H1 (cell line): ENCODE data around the gene CCR8. TPM values are rescaled to one million over a fixed set of nuclear protein-coding genes. Genes with fewer than 3 reads are reported as not detected.

Source experiments
- CTCF ChIA-PET: fragments of 300-600 bp; sonication (Branson Sonifier 250); formaldehyde crosslinking; loops from one replicate; lab custom pipeline; 2021; ENCODE audit not compliant: partially characterized antibody; lab: Charles Lee
- POLR2A ChIA-PET: fragments of 300-600 bp; sonication (Branson Sonifier 250); formaldehyde crosslinking; loops from one replicate; lab custom pipeline; 2021; ENCODE audit warnings: inconsistent platforms; ENCODE audit not compliant: partially characterized antibody; lab: Charles Lee
- DNase-seq, 2 experiments: peaks; one replicate each; pipeline versions ENCODE4 v3.0.0 to v3.0.0-alpha.2; 2010 to 2022; ENCODE audit warnings: low spot score in 2 of 2, low read depth in 1 of 2, mixed read lengths in 1 of 2
- FAIRE-seq: peaks from 2 replicates; lab custom pipeline; 2011; peaks lifted over from hg19 to GRCh38; lab: Jason Lieb, UNC
- H2AFZ ChIP-seq: 2 replicates; pipeline ENCODE4 v1.8.1; 2012; ENCODE audit warnings: low read length, inconsistent platforms
- H2AK5ac ChIP-seq: 2 replicates; pipeline ENCODE4 v1.6.1; 2013; ENCODE audit warnings: low read depth, low read length
- H2BK120ac ChIP-seq: replicated peaks from 2 replicates; pipeline ENCODE3; 2013; ENCODE audit warnings: low read depth, low read length, inconsistent platforms
- H2BK12ac ChIP-seq: 2 replicates; pipeline ENCODE4 v1.6.1; 2013; ENCODE audit warnings: low read depth, low read length
- H2BK15ac ChIP-seq: 2 replicates; pipeline ENCODE4 v1.6.1; 2013; ENCODE audit warnings: low read length
- H2BK20ac ChIP-seq: 2 replicates; pipeline ENCODE4 v1.6.1; 2013; ENCODE audit warnings: low read length
- H2BK5ac ChIP-seq: 2 replicates; pipeline ENCODE4 v1.6.1; 2013; ENCODE audit warnings: low read depth, low read length
- H3K14ac ChIP-seq: 2 replicates; pipeline ENCODE4 v1.6.1; 2013; ENCODE audit warnings: inconsistent platforms; ENCODE audit not compliant: insufficient read length
- H3K18ac ChIP-seq: 2 replicates; pipeline ENCODE4 v1.6.1; 2013; ENCODE audit warnings: low read length; ENCODE audit errors: extremely low read depth
- H3K23ac ChIP-seq: 2 replicates; pipeline ENCODE4 v1.6.1; 2013; ENCODE audit warnings: inconsistent platforms; ENCODE audit not compliant: insufficient read length
- H3K23me2 ChIP-seq: 2 replicates; pipeline ENCODE4 v1.6.1; 2013; ENCODE audit warnings: low read depth, low read length
- H3K27ac ChIP-seq: 2 replicates; pipeline ENCODE4 v1.6.1; 2011; ENCODE audit warnings: low read depth, low read length, inconsistent platforms
- H3K27me3 ChIP-seq, 4 experiments: replicated peaks in 1 of 4; 1 replicate in 1 of 4; 2 replicates in 3 of 4; pipeline versions ENCODE4 v1.6.1 to v1.8.1; 2011 to 2013; ENCODE audit warnings: low read length in 3 of 4, mild to moderate bottlenecking in 3 of 4, inconsistent platforms in 2 of 4, mixed read lengths in 2 of 4, moderate library complexity in 1 of 4; ENCODE audit not compliant: control insufficient read depth in 3 of 4, insufficient read depth in 3 of 4; ENCODE audit errors: extremely low read depth in 1 of 4
- H3K36me3 ChIP-seq, 4 experiments: 2 replicates each; pipeline versions ENCODE4 v1.6.1 to v1.8.1; 2011 to 2013; ENCODE audit warnings: mild to moderate bottlenecking in 4 of 4, low read length in 3 of 4, moderate library complexity in 2 of 4, control low read depth in 1 of 4, inconsistent platforms in 1 of 4; ENCODE audit not compliant: insufficient read depth in 4 of 4, control insufficient read depth in 2 of 4
- H3K4ac ChIP-seq: replicated peaks from 2 replicates; pipeline ENCODE3; 2013; ENCODE audit warnings: low read length, low read depth, mixed read lengths, inconsistent platforms; ENCODE audit not compliant: insufficient read length
- H3K4me1 ChIP-seq, 4 experiments: replicated peaks in 1 of 4; 1 replicate in 1 of 4; 2 replicates in 3 of 4; pipeline versions ENCODE4 v1.6.1 to v1.8.1; 2011 to 2013; ENCODE audit warnings: low read length in 3 of 4, inconsistent platforms in 2 of 4, mixed read lengths in 1 of 4; ENCODE audit not compliant: insufficient read depth in 4 of 4, control insufficient read depth in 3 of 4
- H3K4me2 ChIP-seq, 2 experiments: 2 replicates each; pipeline versions ENCODE4 v1.6.1 to v1.8.1; 2011 to 2013; ENCODE audit warnings: low read depth in 2 of 2, low read length in 2 of 2, control low read depth in 1 of 2, inconsistent platforms in 1 of 2, mild to moderate bottlenecking in 1 of 2; ENCODE audit not compliant: insufficient read depth in 1 of 2
- H3K4me3 ChIP-seq, 4 experiments: fragments of 200-600, 300-600 bp in 1 of 4; sonication (generic), shearing (Covaris generic), sonication (Bioruptor Twin) in 1 of 4; 2 replicates each; pipeline versions ENCODE4 v1.5.1 to v1.8.1; 2011 to 2016; ENCODE audit warnings: low read length in 4 of 4, low read depth in 3 of 4, control low read depth in 2 of 4, inconsistent platforms in 2 of 4, mild to moderate bottlenecking in 2 of 4, mixed read lengths in 1 of 4, moderate library complexity in 1 of 4; ENCODE audit not compliant: insufficient read depth in 2 of 4; ENCODE audit errors: extremely low read depth in 1 of 4
- H3K56ac ChIP-seq: replicated peaks from 2 replicates; pipeline ENCODE3; 2013; ENCODE audit warnings: low read depth, mild to moderate bottlenecking, mixed read lengths, low read length, inconsistent platforms; ENCODE audit not compliant: insufficient read length
- H3K79me1 ChIP-seq: 2 replicates; pipeline ENCODE4 v1.6.1; 2013; ENCODE audit warnings: low read depth, low read length, control low read depth
- H3K79me2 ChIP-seq, 2 experiments: 2 replicates each; pipeline versions ENCODE4 v1.6.1 to v1.8.1; 2012 to 2013; ENCODE audit warnings: low read length in 2 of 2, mild to moderate bottlenecking in 2 of 2, inconsistent platforms in 1 of 2; ENCODE audit not compliant: insufficient read depth in 2 of 2, control insufficient read depth in 1 of 2
- H3K9ac ChIP-seq, 4 experiments: replicated peaks in 1 of 4; 1 replicate in 1 of 4; 2 replicates in 3 of 4; pipeline versions ENCODE4 v1.6.1 to v1.8.1; 2011 to 2013; ENCODE audit warnings: low read depth in 3 of 4, low read length in 3 of 4, control low read depth in 2 of 4, mild to moderate bottlenecking in 2 of 4, moderate library complexity in 2 of 4, inconsistent platforms in 1 of 4; ENCODE audit errors: extremely low read depth in 1 of 4
- H3K9me3 ChIP-seq, 2 experiments: 2 replicates each; pipeline versions ENCODE4 v1.6.1 to v1.8.1; 2012 to 2013; ENCODE audit warnings: mild to moderate bottlenecking in 2 of 2, moderate library complexity in 2 of 2, control low read depth in 1 of 2, inconsistent platforms in 1 of 2, low read depth in 1 of 2, low read length in 1 of 2, mixed read lengths in 1 of 2; ENCODE audit not compliant: insufficient read depth in 2 of 2
- H4K20me1 ChIP-seq, 2 experiments: replicated peaks in 1 of 2; 2 replicates each; pipeline versions ENCODE3 to v1.8.1; 2011 to 2013; ENCODE audit warnings: inconsistent platforms in 2 of 2, low read length in 2 of 2, mild to moderate bottlenecking in 1 of 2; ENCODE audit not compliant: insufficient read depth in 2 of 2, control insufficient read depth in 1 of 2
- H4K5ac ChIP-seq: 2 replicates; pipeline ENCODE4 v1.6.1; 2013; ENCODE audit warnings: low read length, low read depth, mixed read lengths, inconsistent platforms; ENCODE audit not compliant: insufficient read length
- H4K8ac ChIP-seq: 2 replicates; pipeline ENCODE4 v1.8.0; 2013; ENCODE audit warnings: mild to moderate bottlenecking, moderate library complexity, low read length, inconsistent platforms; ENCODE audit not compliant: insufficient read depth; ENCODE audit errors: extremely low read depth
- H4K91ac ChIP-seq: replicated peaks from 2 replicates; pipeline ENCODE3; 2013; ENCODE audit warnings: low read length, mixed read lengths, inconsistent platforms; ENCODE audit not compliant: insufficient read length
- CHD2 ChIP-seq: IDR thresholded peaks from 2 replicates; pipeline ENCODE4 v1.6.1; 2012; ENCODE audit warnings: low read length, improper control_type of control experiment
- CTCF ChIP-seq, 3 experiments: IDR thresholded peaks; 1 replicate in 2 of 3; 2 replicates in 1 of 3; pipeline versions ENCODE4 v1.5.1 to v1.6.1; 2011; ENCODE audit warnings: low read length in 3 of 3, mild to moderate bottlenecking in 3 of 3, inconsistent platforms in 2 of 3, low read depth in 1 of 3, moderate library complexity in 1 of 3; ENCODE audit not compliant: insufficient read depth in 1 of 3; ENCODE audit errors: control extremely low read depth in 1 of 3
- E2F6 ChIP-seq: IDR thresholded peaks from 2 replicates; pipeline ENCODE4 v1.6.1; 2012; ENCODE audit warnings: inconsistent platforms
- EP300 ChIP-seq, 2 experiments: IDR thresholded peaks; 1 replicate in 1 of 2; 2 replicates in 1 of 2; pipeline ENCODE4 v1.6.1; 2011 to 2012; ENCODE audit warnings: low read depth in 2 of 2, low read length in 2 of 2, mild to moderate bottlenecking in 2 of 2, borderline replicate concordance in 1 of 2, inconsistent platforms in 1 of 2, moderate library complexity in 1 of 2
- EZH2 ChIP-seq: fragments of 200-600 bp; sonication (generic); IDR thresholded peaks from 2 replicates; pipeline ENCODE4 v1.7.1; 2012; ENCODE audit warnings: low read depth, mild to moderate bottlenecking, moderate library complexity, low read length, inconsistent platforms; ENCODE audit not compliant: severe bottlenecking
- RBBP5 ChIP-seq: IDR thresholded peaks from 2 replicates; pipeline ENCODE4 v1.7.1; 2012; ENCODE audit warnings: low read depth, mild to moderate bottlenecking, inconsistent platforms, low read length, moderate library complexity, borderline replicate concordance
- RNF2 ChIP-seq: fragments of 200-900, 300-1000 bp; sonication (generic); IDR thresholded peaks from 2 replicates; pipeline ENCODE4 v1.7.1; 2016; ENCODE audit warnings: borderline replicate concordance, low read depth, mild to moderate bottlenecking, antibody characterized with exemption, low read length; ENCODE audit not compliant: poor library complexity, severe bottlenecking; ENCODE audit errors: missing control alignments
- SP4 ChIP-seq: IDR thresholded peaks from 2 replicates; pipeline ENCODE4 v1.6.1; 2012; ENCODE audit warnings: low read length, inconsistent platforms
- TBP ChIP-seq: IDR thresholded peaks from 2 replicates; pipeline ENCODE4 v1.6.1; 2011; ENCODE audit warnings: low read depth, low read length, improper control_type of control experiment
- YY1 ChIP-seq: IDR thresholded peaks from 2 replicates; pipeline ENCODE4 v1.6.1; 2011; ENCODE audit warnings: low read depth, mild to moderate bottlenecking, low read length
- ZNF274 ChIP-seq: IDR thresholded peaks from 2 replicates; pipeline ENCODE4 v1.7.0; 2012; ENCODE audit warnings: low read length, borderline replicate concordance; ENCODE audit errors: extremely low read depth
- WGBS, 2 experiments: shearing (Covaris generic) in 1 of 2; methylation state at CpG; one replicate each; pipeline versions ENCODE4 v1.1.6 to v1.1.7; 2013 to 2015; ENCODE audit warnings: low lambda C conversion rate in 2 of 2, mixed read lengths in 2 of 2, inconsistent platforms in 1 of 2, low coverage in 1 of 2, missing lambda C conversion rate in 1 of 2; ENCODE audit not compliant: insufficient replicate concordance in 2 of 2, insufficient coverage in 1 of 2, insufficient read length in 1 of 2; ENCODE audit errors: extremely low coverage in 1 of 2, missing lambda C conversion rate in 1 of 2; 5-methylcytosine and 5-hydroxymethylcytosine counted together
- polyA plus RNA-seq, 7 experiments: library from polyadenylated mRNA; depleted of rRNA in 3 of 7; stranded (reverse) in 5 of 7; unstranded in 2 of 7; fragments of >200 nt in 5 of 7; fragments of 200-250 nt in 2 of 7; gene quantifications; 1 replicate in 5 of 7; 2 replicates in 1 of 7; 4 replicates in 1 of 7; pipeline versions ENCODE4 v1.2.1 to v1.2.3, GENCODE V29; 2011 to 2013; ENCODE audit warnings: missing spikeins in 2 of 7, mixed read lengths in 2 of 7
- total RNA-seq: library from RNA; stranded (reverse); fragmentation: NEBNext Ultra II Directional; extraction: Animal tissue kit (Norgen Biotek cat#: 25700); gene quantifications from 2 replicates; pipeline ENCODE4 v1.2.1, GENCODE V29; 2021

Gene CCR8
- total and polyA plus RNA-seq, 2 of the 8 experiments (the other 6 are each of a cell fraction or from before 2014, with no cell fraction given), result 0.35 TPM; not detected in 1

- H3K56ac ChIP-seq, result no peak overlapping the region
- H3K27me3 ChIP-seq, result no peaks in the 10 kb centered on the region
- H3K18ac ChIP-seq, result no peak overlapping the region
- H3K9me3 ChIP-seq, result no peaks in the 10 kb centered on the region
- no peak overlapping the region for H3K4ac ChIP-seq
- no peak overlapping the region for H3K23ac ChIP-seq
- ChIA-PET POLR2A (no interaction called here), CTCF (interaction anchor here (1.3 kb wide), 1 partner anchor 16 kb away, joined by 5 read pairs; no protein-coding TSS in a partner anchor)
- no peak for FAIRE-seq
- H3K36me3 ChIP-seq, result no peaks in the 10 kb centered on the region
- H2BK15ac ChIP-seq, result no peak overlapping the region
- H4K8ac ChIP-seq, result no peak overlapping the region
- H3K27ac ChIP-seq, result no peak overlapping the region
- no peak overlapping the region for H2BK12ac ChIP-seq
- WGBS, 2 experiments, result 91% methylated on average over 3 of the region's 3 CpGs; no CpG with 5 or more reads in 1 of the 2 experiments
- no peak overlapping the region for H3K9ac ChIP-seq
- H2AFZ ChIP-seq, result no peak overlapping the region
- no peaks in the 10 kb centered on the region for H4K20me1 ChIP-seq
- H2BK20ac ChIP-seq, result no peak overlapping the region
- no peaks in the 10 kb centered on the region for H3K79me1 ChIP-seq
- H3K14ac ChIP-seq, result no peak overlapping the region
- H4K91ac ChIP-seq, result peak overlapping the region; percentile 6
- no peaks in the 10 kb centered on the region for H3K79me2 ChIP-seq
- no peak overlapping the region for H2AK5ac ChIP-seq
- no peak overlapping the region for H3K4me2 ChIP-seq
- H4K5ac ChIP-seq, result no peak overlapping the region
- no peak for DNase-seq
- H3K23me2 ChIP-seq, result no peaks in the 10 kb centered on the region
- no peak overlapping the region for H3K4me3 ChIP-seq
- H2BK5ac ChIP-seq, result no peak overlapping the region
- H3K4me1 ChIP-seq, result no peaks in the 10 kb centered on the region
- H2BK120ac ChIP-seq, result no peak overlapping the region
- TF ChIP-seq E2F6 (no peak), EP300 (IDR thresholded peaks at IDR 0.05; ENCODE audit: borderline replicate concordance in 1 of 2, low read depth in 2 of 2, low read length in 2 of 2) (no peak), TBP (no peak), RNF2 (no peak), ZNF274 (no peak), YY1 (no peak), CHD2 (no peak), SP4 (no peak), CTCF (IDR thresholded peaks at IDR 0.05; ENCODE audit: control extremely low read depth in 1 of 3, insufficient read depth in 1 of 3, low read depth in 1 of 3, low read length in 3 of 3) (no peak), EZH2 (no peak), RBBP5 (no peak)
Observed at GRCh38 chr3:39362192-39362591, 32.7 kb downstream of the CCR8 start.
